ENCODE results near the gene DNHD1.

- TF ChIP-seq CTCF (IDR thresholded peaks at IDR 0.05) (no peak), POLR2A (IDR thresholded peaks at IDR 0.05) (no peak)
These were observed 70.3 kb downstream of the DNHD1 start for GRCh38 chr11:6567371-6567745.
